ENCODE data around the gene GCC1. TPM values are rescaled to one million over a fixed set of nuclear protein-coding genes. Genes with fewer than 3 reads are reported as not detected.

The GCC1 gene
- total RNA-seq, 2 donors from 2014 or later = 18.6 to 21.4 TPM

- no peak overlapping the region for H3K4me3 ChIP-seq
- intact Hi-C loops (cut with DNase I) = no loop called here
- H3K27ac ChIP-seq = no peak overlapping the region
- DNase-seq = no peak
- H3K9me3 ChIP-seq = no peaks in the 10 kb centered on the region
- H3K4me1 ChIP-seq = no peaks in the 10 kb centered on the region
- no peak for TF ChIP-seq CTCF (IDR thresholded peaks at IDR 0.05)
- peaks cover 3% of the 10 kb centered on the region for H3K27me3 ChIP-seq
- H3K9ac ChIP-seq (ENCODE audit: low read depth in 2 of 2, low read length in 2 of 2) = no peak overlapping the region
- H3K36me3 ChIP-seq = no peaks in the 10 kb centered on the region
These were observed 49.1 kb downstream of the GCC1 start for GRCh38 chr7:127536394-127536691.

GRCh38 chr7:127535546-127536393, 49.6 kb downstream of the GCC1 start:
- no peaks in the 10 kb centered on the region for H3K36me3 ChIP-seq
- no peak for DNase-seq
- H3K4me1 ChIP-seq = no peaks in the 10 kb centered on the region
- no peak for TF ChIP-seq CTCF (IDR thresholded peaks at IDR 0.05)
- intact Hi-C loops (cut with DNase I) = no loop called here
- H3K9me3 ChIP-seq = no peaks in the 10 kb centered on the region
- no peak overlapping the region for H3K9ac ChIP-seq (ENCODE audit: low read depth in 2 of 2, low read length in 2 of 2)
- peaks cover 3% of the 10 kb centered on the region for H3K27me3 ChIP-seq
- H3K27ac ChIP-seq = no peak overlapping the region
- no peak overlapping the region for H3K4me3 ChIP-seq

GRCh38 chr7:127534636-127535035, 50.8 kb downstream of the GCC1 start:
- no peak overlapping the region for H3K9ac ChIP-seq (ENCODE audit: low read depth in 2 of 2, low read length in 2 of 2)
- H3K27ac ChIP-seq = no peak overlapping the region
- H3K27me3 ChIP-seq = peaks cover 3% of the 10 kb centered on the region
- H3K36me3 ChIP-seq = no peaks in the 10 kb centered on the region
- intact Hi-C loops (cut with DNase I) = no loop called here
- DNase-seq = no peak
- no peaks in the 10 kb centered on the region for H3K9me3 ChIP-seq
- H3K4me3 ChIP-seq = no peak overlapping the region
- TF ChIP-seq CTCF (IDR thresholded peaks at IDR 0.05) = no peak
- H3K4me1 ChIP-seq = no peaks in the 10 kb centered on the region

DNA sequence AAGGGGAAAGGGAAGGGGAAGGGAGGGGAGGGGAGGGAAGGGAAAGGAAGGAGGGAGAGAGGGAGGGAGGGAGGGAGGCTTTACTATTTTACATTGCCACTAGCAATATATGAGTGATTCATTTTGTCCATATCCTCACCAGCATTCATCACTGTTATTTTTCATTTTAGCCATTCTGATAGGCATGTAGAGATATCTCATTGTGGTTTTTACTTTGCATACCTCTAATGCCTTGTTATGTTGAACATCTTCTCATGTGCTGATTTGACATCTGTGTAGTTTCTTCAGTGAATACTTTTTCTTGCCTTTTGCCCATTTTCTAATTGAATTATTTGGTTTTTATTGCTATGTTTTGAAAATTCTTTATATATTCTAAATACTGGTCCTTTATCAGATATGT, 52.7 kb downstream of the GCC1 start:
- no peaks in the 10 kb centered on the region for H3K4me1 ChIP-seq
- H3K27ac ChIP-seq = no peak overlapping the region
- no peaks in the 10 kb centered on the region for H3K36me3 ChIP-seq
- no peaks in the 10 kb centered on the region for H3K9me3 ChIP-seq
- H3K4me3 ChIP-seq = no peak overlapping the region
- intact Hi-C loops (cut with DNase I) = no loop called here
- H3K27me3 ChIP-seq = peaks cover 3% of the 10 kb centered on the region
- H3K9ac ChIP-seq (ENCODE audit: low read depth in 2 of 2, low read length in 2 of 2) = no peak overlapping the region
- TF ChIP-seq CTCF (IDR thresholded peaks at IDR 0.05) = no peak
- no peak for DNase-seq

- H3K9ac ChIP-seq (ENCODE audit: low read depth in 2 of 2, low read length in 2 of 2) = no peak overlapping the region
- H3K27ac ChIP-seq = no peak overlapping the region
- intact Hi-C loops (cut with DNase I) = no loop called here
- H3K4me3 ChIP-seq = no peak overlapping the region
- no peaks in the 10 kb centered on the region for H3K4me1 ChIP-seq
- no peaks in the 10 kb centered on the region for H3K9me3 ChIP-seq
- no peaks in the 10 kb centered on the region for H3K36me3 ChIP-seq
- no peak for TF ChIP-seq CTCF (IDR thresholded peaks at IDR 0.05)
- no peaks in the 10 kb centered on the region for H3K27me3 ChIP-seq
- no peak for DNase-seq
These were observed 53.2 kb downstream of the GCC1 start for GRCh38 chr7:127532151-127532550.

Other genes with a start within 250 kb of the GCC1 start
- 10 to 100 TPM; 27.0 to 32.4 TPM for gene ZNF800, start 192.9 kb downstream of the GCC1 start, total RNA-seq
- gene ARF5, start 2.8 kb upstream of the GCC1 start, total RNA-seq = 100 to 1,000 TPM; 150 to 178 TPM
- gene FSCN3, start 8.1 kb upstream of the GCC1 start, total RNA-seq = 1 to 10 TPM in 1 of 2 donors, not detected in 1; 1.3 TPM
- gene PAX4, start 32.5 kb upstream of the GCC1 start, total RNA-seq = under 1 TPM; 0.67 to 0.88 TPM
- gene SND1, start 66.6 kb upstream of the GCC1 start, total RNA-seq = 100 to 1,000 TPM; 134 to 163 TPM

All from colonic mucosa (tissue), 4 donors.